Large intestine (tissue), 3 donors: ENCODE measurements around the gene DFFB. TPM values are rescaled to one million over a fixed set of nuclear protein-coding genes. Genes with fewer than 3 reads are reported as not detected.
A peak's percentile ranks its signal among the peaks of the same experiment; 100 is the strongest.

Source experiments
- DNase-seq, 2 donors: peaks; one replicate each; pipeline versions ENCODE4 v3.0.0 to v3.0.0-alpha.2; 2013
- H3K27ac ChIP-seq: one replicate; pipeline ENCODE4 v1.5.1; 2013; ENCODE audit warnings: low read length
- H3K27me3 ChIP-seq: 2 replicates; pipeline ENCODE4 v1.6.1; 2013; ENCODE audit warnings: low read length; ENCODE audit not compliant: control insufficient read depth, insufficient read depth
- H3K36me3 ChIP-seq: 2 replicates; pipeline ENCODE4 v1.6.1; 2013; ENCODE audit warnings: low read length; ENCODE audit not compliant: control insufficient read depth, insufficient read depth
- H3K4me1 ChIP-seq: one replicate; pipeline ENCODE4 v1.6.1; 2013; ENCODE audit warnings: low read length; ENCODE audit not compliant: control insufficient read depth, insufficient read depth
- H3K4me3 ChIP-seq: one replicate; pipeline ENCODE4 v1.5.1; 2013; ENCODE audit warnings: low read length
- H3K9me3 ChIP-seq: one replicate; pipeline ENCODE4 v1.6.1; 2013; ENCODE audit warnings: mild to moderate bottlenecking, low read depth, low read length, moderate library complexity; ENCODE audit not compliant: control insufficient read depth
- WGBS: methylation state at CpG from one replicate; pipeline ENCODE4 v1.1.5; 2013; ENCODE audit warnings: low lambda C conversion rate; ENCODE audit not compliant: insufficient coverage; 5-methylcytosine and 5-hydroxymethylcytosine counted together
- polyA plus RNA-seq: library from polyadenylated mRNA; unstranded; fragments of 120-200 nt; gene quantifications from one replicate; pipeline ENCODE4 v1.2.1, GENCODE V29; 2013

DFFB gene
- polyA plus RNA-seq, 1 donor, result 10.6 TPM

- Histone ChIP-seq H3K27ac (no peak overlapping the region), H3K4me3 (no peak overlapping the region), H3K4me1 (peaks cover 6% of the 10 kb centered on the region), H3K27me3 (no peaks in the 10 kb centered on the region), H3K9me3 (peaks cover 3% of the 10 kb centered on the region), H3K36me3 (peaks cover 44% of the 10 kb centered on the region)
- WGBS, result no CpG with 5 or more reads among the region's 13 CpGs
- DNase-seq, result no peak
These were observed 11.3 kb downstream of the DFFB start for GRCh38 chr1:3868464-3869006.

- no peaks in the 10 kb centered on the region for H3K27me3 ChIP-seq
- peaks cover 3% of the 10 kb centered on the region for H3K9me3 ChIP-seq
- no CpG with 5 or more reads among the region's 18 CpGs for WGBS
- H3K36me3 ChIP-seq, result peaks cover 51% of the 10 kb centered on the region
- H3K4me3 ChIP-seq, result no peak overlapping the region
- H3K4me1 ChIP-seq, result peaks cover 6% of the 10 kb centered on the region
- H3K27ac ChIP-seq, result peak overlapping the region; percentile 55
- DNase-seq, result peak; percentile 79 to 89
These were observed 12.6 kb downstream of the DFFB start for GRCh38 chr1:3869751-3870301.

- no CpG with 5 or more reads among the region's 7 CpGs for WGBS
- Histone ChIP-seq H3K36me3 (peaks cover 63% of the 10 kb centered on the region), H3K27ac (no peak overlapping the region), H3K27me3 (no peaks in the 10 kb centered on the region), H3K4me3 (no peak overlapping the region), H3K4me1 (peaks cover 6% of the 10 kb centered on the region), H3K9me3 (peaks cover 3% of the 10 kb centered on the region)
- DNase-seq, result no peak
These were observed 14.2 kb downstream of the DFFB start for GRCh38 chr1:3871451-3871805.

GRCh38 chr1:3872546-3872945 is 15.3 kb downstream of the DFFB start:
- Histone ChIP-seq H3K27me3 (no peaks in the 10 kb centered on the region), H3K27ac (no peak overlapping the region), H3K4me3 (no peak overlapping the region), H3K4me1 (peaks cover 6% of the 10 kb centered on the region), H3K9me3 (peaks cover 3% of the 10 kb centered on the region), H3K36me3 (peaks cover 62% of the 10 kb centered on the region)
- DNase-seq, result no peak
- no CpG with 5 or more reads among the region's 8 CpGs for WGBS

GRCh38 chr1:3874736-3875135 is 17.5 kb downstream of the DFFB start:
- peaks cover 61% of the 10 kb centered on the region for H3K36me3 ChIP-seq
- no peak for DNase-seq
- no peaks in the 10 kb centered on the region for H3K27me3 ChIP-seq
- WGBS, result 97% methylated on average over 7 of the region's 23 CpGs
- no peaks in the 10 kb centered on the region for H3K4me1 ChIP-seq
- H3K4me3 ChIP-seq, result no peak overlapping the region
- H3K9me3 ChIP-seq, result peaks cover 5% of the 10 kb centered on the region
- no peak overlapping the region for H3K27ac ChIP-seq

GRCh38 chr1:3876716-3877115 is 19.4 kb downstream of the DFFB start:
- H3K27me3 ChIP-seq, result no peaks in the 10 kb centered on the region
- H3K36me3 ChIP-seq, result peaks cover 59% of the 10 kb centered on the region
- H3K27ac ChIP-seq, result no peak overlapping the region
- WGBS, result 80% methylated on average over 1 of the region's 16 CpGs
- no peak overlapping the region for H3K4me3 ChIP-seq
- peaks cover 5% of the 10 kb centered on the region for H3K9me3 ChIP-seq
- H3K4me1 ChIP-seq, result no peaks in the 10 kb centered on the region
- no peak for DNase-seq

GRCh38 chr1:3879099-3879498 is 21.8 kb downstream of the DFFB start:
- H3K27ac ChIP-seq, result no peak overlapping the region
- H3K27me3 ChIP-seq, result no peaks in the 10 kb centered on the region
- no peak for DNase-seq
- H3K4me1 ChIP-seq, result no peaks in the 10 kb centered on the region
- H3K9me3 ChIP-seq, result peaks cover 5% of the 10 kb centered on the region
- no peak overlapping the region for H3K4me3 ChIP-seq
- peaks cover 46% of the 10 kb centered on the region for H3K36me3 ChIP-seq
- WGBS, result no CpG with 5 or more reads among the region's 7 CpGs

- H3K27me3 ChIP-seq, result no peaks in the 10 kb centered on the region
- no peak overlapping the region for H3K4me3 ChIP-seq
- DNase-seq, result no peak
- no peak overlapping the region for H3K27ac ChIP-seq
- peaks cover 5% of the 10 kb centered on the region for H3K9me3 ChIP-seq
- 80% methylated on average over 1 of the region's 9 CpGs for WGBS
- peaks cover 47% of the 10 kb centered on the region for H3K36me3 ChIP-seq
- H3K4me1 ChIP-seq, result no peaks in the 10 kb centered on the region
These were observed 22.6 kb downstream of the DFFB start for GRCh38 chr1:3879787-3880428.

GRCh38 chr1:3880429-3881192 is 23.3 kb downstream of the DFFB start:
- peaks cover 44% of the 10 kb centered on the region for H3K36me3 ChIP-seq
- H3K27ac ChIP-seq, result no peak overlapping the region
- no peaks in the 10 kb centered on the region for H3K4me1 ChIP-seq
- H3K9me3 ChIP-seq, result peaks cover 5% of the 10 kb centered on the region
- DNase-seq, result no peak
- no peaks in the 10 kb centered on the region for H3K27me3 ChIP-seq
- no peak overlapping the region for H3K4me3 ChIP-seq
- no CpG with 5 or more reads among the region's 20 CpGs for WGBS

GRCh38 chr1:3881193-3881480 is 23.9 kb downstream of the DFFB start:
- Histone ChIP-seq H3K36me3 (peaks cover 46% of the 10 kb centered on the region), H3K27ac (no peak overlapping the region), H3K4me3 (no peak overlapping the region), H3K4me1 (no peaks in the 10 kb centered on the region), H3K9me3 (peaks cover 5% of the 10 kb centered on the region), H3K27me3 (no peaks in the 10 kb centered on the region)
- no CpG with 5 or more reads among the region's 5 CpGs for WGBS
- no peak for DNase-seq
